ENCODE measurements around the gene ITPRIP.

DNA sequence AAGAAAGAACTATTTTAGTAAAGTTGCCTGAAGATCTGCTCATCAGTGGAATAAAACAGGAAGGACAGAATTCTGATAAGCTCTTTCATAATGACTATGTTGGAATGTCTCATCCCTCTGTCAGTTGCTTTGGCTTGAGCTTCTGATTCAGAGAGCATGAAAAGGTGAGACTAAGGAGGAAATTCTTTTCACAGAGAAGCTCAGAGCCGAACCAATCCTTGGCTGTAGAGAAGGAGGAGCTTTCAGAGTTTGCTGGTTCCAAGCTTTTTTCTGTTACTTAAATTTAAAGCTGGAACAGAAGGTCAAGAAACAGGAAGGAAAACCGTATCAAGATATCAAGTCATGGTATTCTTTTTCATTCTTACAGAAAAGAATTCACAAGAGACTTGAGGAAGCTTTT, 45.3 kb downstream of the ITPRIP start:
- TF ChIP-seq EZH2 (IDR thresholded peaks at IDR 0.05; ENCODE audit: low read length) = no peak
- TF ChIP-seq, protein P1, sequence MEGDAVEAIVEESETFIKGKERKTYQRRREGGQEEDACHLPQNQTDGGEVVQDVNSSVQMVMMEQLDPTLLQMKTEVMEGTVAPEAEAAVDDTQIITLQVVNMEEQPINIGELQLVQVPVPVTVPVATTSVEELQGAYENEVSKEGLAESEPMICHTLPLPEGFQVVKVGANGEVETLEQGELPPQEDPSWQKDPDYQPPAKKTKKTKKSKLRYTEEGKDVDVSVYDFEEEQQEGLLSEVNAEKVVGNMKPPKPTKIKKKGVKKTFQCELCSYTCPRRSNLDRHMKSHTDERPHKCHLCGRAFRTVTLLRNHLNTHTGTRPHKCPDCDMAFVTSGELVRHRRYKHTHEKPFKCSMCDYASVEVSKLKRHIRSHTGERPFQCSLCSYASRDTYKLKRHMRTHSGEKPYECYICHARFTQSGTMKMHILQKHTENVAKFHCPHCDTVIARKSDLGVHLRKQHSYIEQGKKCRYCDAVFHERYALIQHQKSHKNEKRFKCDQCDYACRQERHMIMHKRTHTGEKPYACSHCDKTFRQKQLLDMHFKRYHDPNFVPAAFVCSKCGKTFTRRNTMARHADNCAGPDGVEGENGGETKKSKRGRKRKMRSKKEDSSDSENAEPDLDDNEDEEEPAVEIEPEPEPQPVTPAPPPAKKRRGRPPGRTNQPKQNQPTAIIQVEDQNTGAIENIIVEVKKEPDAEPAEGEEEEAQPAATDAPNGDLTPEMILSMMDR (optimal IDR thresholded peaks at IDR 0.05 in 1 of 3, IDR thresholded peaks at IDR 0.05 in 1 of 3, conservative IDR thresholded peaks at IDR 0.05 in 1 of 3; ENCODE audit: extremely low read depth in 1 of 3, insufficient read depth in 2 of 3, low read length in 3 of 3) = no peak
